GM12874 (cell line): ENCODE measurements around the gene GLT8D1.

Source experiments
- TF ChIP-seq, protein P1 (sequence below): IDR thresholded peaks from 2 replicates; pipeline ENCODE4 v1.5.1; 2011; ENCODE audit warnings: low read depth, mild to moderate bottlenecking, control low read depth, low read length, moderate library complexity; ENCODE audit not compliant: insufficient read depth

GLT8D1 gene

DNA sequence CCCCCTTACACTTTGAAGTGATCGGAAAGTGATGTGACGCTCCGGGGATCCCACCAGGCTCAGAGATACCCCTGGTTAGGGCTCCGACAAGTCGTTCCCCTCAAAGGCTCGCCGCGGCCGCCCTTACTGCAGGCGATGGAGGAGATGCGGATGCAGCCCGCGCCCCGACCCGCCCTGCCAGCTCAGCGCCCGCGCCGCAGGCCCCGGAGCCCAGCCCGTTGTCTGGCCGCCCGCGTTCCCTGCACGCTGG lies 228 bp downstream of the GLT8D1 start:
- TF ChIP-seq, protein P1, sequence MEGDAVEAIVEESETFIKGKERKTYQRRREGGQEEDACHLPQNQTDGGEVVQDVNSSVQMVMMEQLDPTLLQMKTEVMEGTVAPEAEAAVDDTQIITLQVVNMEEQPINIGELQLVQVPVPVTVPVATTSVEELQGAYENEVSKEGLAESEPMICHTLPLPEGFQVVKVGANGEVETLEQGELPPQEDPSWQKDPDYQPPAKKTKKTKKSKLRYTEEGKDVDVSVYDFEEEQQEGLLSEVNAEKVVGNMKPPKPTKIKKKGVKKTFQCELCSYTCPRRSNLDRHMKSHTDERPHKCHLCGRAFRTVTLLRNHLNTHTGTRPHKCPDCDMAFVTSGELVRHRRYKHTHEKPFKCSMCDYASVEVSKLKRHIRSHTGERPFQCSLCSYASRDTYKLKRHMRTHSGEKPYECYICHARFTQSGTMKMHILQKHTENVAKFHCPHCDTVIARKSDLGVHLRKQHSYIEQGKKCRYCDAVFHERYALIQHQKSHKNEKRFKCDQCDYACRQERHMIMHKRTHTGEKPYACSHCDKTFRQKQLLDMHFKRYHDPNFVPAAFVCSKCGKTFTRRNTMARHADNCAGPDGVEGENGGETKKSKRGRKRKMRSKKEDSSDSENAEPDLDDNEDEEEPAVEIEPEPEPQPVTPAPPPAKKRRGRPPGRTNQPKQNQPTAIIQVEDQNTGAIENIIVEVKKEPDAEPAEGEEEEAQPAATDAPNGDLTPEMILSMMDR = no peak

DNA sequence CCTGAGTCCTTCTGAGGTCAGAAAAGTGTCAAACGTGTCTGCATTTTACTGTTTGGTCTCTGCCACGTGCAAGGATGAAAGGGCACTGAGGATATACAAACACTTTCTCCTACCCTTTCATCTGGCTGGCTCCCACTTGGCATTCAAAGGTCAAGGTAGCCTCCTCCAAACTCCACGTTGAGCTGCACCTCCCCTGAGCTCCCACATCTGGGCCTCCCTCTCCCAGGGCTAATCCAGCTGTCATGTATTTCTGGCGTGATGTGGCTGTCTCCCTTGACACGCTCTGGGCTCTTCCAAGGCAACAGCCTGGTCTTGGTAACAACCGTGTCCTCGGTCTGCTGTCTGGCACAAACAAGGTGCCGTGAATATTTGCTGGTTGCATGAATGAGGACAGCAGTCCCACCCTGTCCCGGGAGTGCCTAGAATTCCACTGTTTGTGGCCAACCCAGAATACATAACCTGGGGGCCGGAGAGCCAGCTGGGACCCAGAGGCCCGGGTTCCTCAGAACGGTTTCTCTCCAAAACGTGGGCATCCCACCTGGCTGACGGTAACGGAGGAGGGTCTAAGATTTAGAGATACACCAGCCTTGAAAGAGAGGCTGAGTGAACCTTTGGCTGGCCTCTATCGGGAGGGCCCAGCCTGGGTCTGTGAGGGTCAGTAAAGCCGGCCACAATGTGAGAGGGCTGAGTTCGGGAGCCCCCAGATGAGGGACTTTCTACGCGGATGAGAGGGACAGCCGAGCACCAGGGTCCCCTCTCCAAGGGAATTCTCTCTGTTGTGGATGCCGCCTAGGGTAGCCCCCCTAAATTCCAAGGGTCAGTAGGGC lies 767 bp downstream of the GLT8D1 start:
- TF ChIP-seq, protein P1 = no peak

DNA sequence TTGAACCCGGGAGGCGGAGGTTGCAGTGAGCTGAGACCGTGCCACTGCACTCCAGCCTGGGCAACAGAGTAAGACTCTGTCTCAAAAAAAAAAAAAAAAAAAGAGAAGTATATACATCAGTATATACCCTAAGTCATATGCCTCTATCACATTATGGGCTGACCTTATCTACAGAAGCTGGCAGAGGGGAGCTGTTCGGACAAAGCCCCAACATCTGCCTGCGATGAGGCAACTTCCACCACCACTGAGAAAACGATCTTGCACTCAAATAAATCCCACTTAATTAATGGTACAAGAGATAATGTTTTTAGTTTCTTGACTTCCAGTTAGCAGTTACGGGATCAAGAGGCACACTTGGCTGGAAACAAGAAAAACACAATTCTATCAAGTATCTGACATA lies 2.2 kb downstream of the GLT8D1 start:
- TF ChIP-seq, protein P1 = no peak

DNA sequence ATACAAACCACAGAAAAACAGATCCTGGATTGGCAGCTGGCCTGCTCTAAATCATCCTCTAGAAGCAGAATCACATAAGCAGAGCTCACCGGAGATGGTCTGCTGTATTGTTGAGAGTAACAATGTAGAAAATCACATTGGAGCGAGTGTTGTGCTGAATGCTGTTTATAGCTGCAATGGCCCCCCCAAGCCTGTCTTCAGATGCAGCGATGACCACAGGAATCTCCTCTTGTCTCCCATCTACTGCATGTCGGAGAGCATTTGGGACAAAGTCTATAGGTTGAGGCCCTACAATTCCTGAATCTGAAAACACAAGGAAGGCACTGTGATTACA lies 8.0 kb downstream of the GLT8D1 start:
- TF ChIP-seq, protein P1 = no peak

DNA sequence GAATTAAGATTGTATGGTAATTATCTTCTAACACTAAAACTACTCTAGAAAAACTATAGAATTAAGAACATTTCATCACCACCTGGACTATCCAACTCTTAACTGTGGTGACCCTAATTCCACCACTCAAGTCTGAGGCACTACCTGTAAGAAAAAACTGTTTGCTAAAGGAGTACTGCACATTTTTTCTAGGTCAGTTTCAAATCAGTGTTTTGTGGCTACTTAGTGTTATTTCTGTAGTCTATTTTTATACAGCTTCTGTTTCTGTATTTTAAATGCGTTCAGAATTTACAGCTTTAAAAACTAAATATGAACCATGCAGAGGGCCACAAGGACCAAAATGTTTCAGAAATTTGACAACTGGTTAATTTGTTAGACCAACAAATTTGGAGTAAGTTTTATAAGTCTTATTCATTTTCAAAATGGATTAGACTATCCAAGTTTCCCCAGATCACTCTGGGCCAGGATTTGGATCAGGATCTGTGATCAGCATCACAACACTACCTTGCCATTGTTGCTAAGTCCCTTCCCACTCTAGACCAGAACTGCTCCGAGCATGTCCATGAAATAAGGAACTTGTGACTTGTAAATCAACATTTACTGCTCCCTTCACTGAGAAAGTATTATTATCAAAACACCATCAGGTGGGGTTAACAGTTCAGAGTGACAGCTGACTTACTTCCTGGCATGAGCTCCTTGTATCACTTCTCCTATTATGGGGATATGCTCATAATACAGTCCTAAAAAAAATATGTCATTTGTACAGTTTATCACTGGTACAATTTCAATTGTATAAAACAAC lies 8.6 kb downstream of the GLT8D1 start:
- TF ChIP-seq, protein P1 = no peak

DNA sequence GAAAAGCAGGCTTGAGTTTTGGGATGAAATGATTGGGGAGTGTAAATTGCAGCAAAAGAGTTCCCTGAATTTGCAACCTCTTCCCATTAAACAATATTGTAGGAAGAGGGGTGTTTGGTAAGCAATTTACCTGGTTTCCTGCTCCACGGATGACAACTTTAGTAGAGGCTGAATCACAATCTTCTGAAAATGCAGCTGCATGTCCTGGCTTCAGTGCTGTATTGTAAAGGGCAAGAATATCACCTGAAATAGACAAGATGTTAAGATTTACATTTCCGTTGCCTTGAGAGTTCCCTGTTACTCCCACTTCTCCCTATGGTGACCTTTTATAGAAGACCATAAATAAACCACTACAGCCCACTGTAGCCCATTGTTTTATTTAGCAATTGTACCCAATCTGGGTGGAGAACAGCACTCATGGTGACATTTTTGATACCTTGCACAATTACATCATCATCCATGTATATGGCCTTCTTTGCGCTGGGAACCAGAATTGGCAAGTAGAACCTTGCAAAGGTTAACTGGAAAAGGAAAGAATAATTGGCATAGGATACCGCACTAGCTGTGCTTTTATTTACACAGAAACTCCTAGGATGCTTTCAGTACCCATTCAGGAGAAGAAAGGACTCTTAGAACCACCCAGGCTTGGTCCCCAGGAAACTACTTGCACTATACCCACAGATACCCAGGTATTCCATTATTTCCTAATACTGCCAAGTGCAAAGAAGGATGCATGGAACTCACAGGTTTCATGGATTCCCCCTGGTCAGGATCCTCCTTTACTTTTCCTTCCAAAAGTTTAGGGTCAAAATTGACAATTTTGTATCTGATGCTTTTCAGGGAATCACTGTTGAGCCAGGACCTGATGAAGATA lies 9.6 kb downstream of the GLT8D1 start:
- TF ChIP-seq, protein P1 = no peak
